Effector memory CD8-positive, alpha-beta T cell (primary cell): Measurements from ENCODE around the gene RNASEH2B.

Experiments
- ATAC-seq: fragments of 150-1000 bp; cut with Tn5 transposase; replicated peaks from 2 replicates; pipeline ENCODE4 v1.10.0; 2021; ENCODE audit warnings: mild to moderate bottlenecking, moderate library complexity
- DNase-seq, 3 experiments: peaks; one replicate each; pipeline ENCODE4 v3.0.0; 2021
- H3K27ac Mint-ChIP-seq, 2 donors: one replicate each; pipeline ENCODE4 v1.8.0; 2022; ENCODE audit warnings: mild to moderate bottlenecking in 2 of 2, mixed read lengths in 2 of 2, moderate library complexity in 2 of 2
- H3K27me3 Mint-ChIP-seq, 2 donors: one replicate each; pipeline ENCODE4 v1.8.0; 2022; ENCODE audit warnings: mixed read lengths in 2 of 2
- H3K36me3 Mint-ChIP-seq: one replicate; pipeline ENCODE4 v1.8.0; 2022; ENCODE audit warnings: mild to moderate bottlenecking, moderate library complexity, mixed read lengths; ENCODE audit not compliant: insufficient read depth
- H3K4me1 Mint-ChIP-seq, 2 donors: one replicate each; pipeline ENCODE4 v1.8.0; 2022; ENCODE audit warnings: low read depth in 2 of 2, mixed read lengths in 2 of 2
- H3K4me3 Mint-ChIP-seq, 2 donors: one replicate each; pipeline ENCODE4 v1.8.0; 2022; ENCODE audit warnings: mild to moderate bottlenecking in 2 of 2, mixed read lengths in 2 of 2, moderate library complexity in 2 of 2
- H3K9me3 Mint-ChIP-seq, 2 donors: one replicate each; pipeline ENCODE4 v1.8.0; 2022; ENCODE audit warnings: mixed read lengths in 2 of 2
- total RNA-seq, 9 experiments: gene quantifications; one replicate each; lab custom pipeline; 2026; lab: John Stamatoyannopoulos, UW

Gene RNASEH2B
- total RNA-seq: 62.0 to 156 (median 75.5) reads per million in 9 experiments

- DNase-seq: peak; percentile 50 to 63 (median 58)
- Mint-ChIP-seq H3K36me3 (peaks cover 14% of the 10 kb centered on the region), H3K27ac (peak within 1 kb of the TSS; percentile 96 to 99), H3K27me3 (no peaks in the 10 kb centered on the region), H3K9me3 (no peaks in the 10 kb centered on the region), H3K4me3 (peak within 1 kb of the TSS; percentile 90 to 93), H3K4me1 (peaks cover 20 to 27% of the 10 kb centered on the region in 2 donors)
- peak; percentile 73 for ATAC-seq
Measured at GRCh38 chr13:50909605-50910484, at the start of gene RNASEH2B. Gene RNASEH2B (plus strand): TSS chr13:50909791. CDS start chr13:50910077, 286 bp downstream.

- Mint-ChIP-seq H3K9me3 (peaks cover 0 to 5% of the 10 kb centered on the region in 2 donors), H3K27ac (no peak overlapping the region), H3K4me3 (no peak overlapping the region), H3K36me3 (no peaks in the 10 kb centered on the region), H3K27me3 (peaks cover 19 to 29% of the 10 kb centered on the region in 2 donors), H3K4me1 (no peaks in the 10 kb centered on the region)
- ATAC-seq: no peak
- no peak for DNase-seq
Measured at GRCh38 chr13:50864492-50864891, 45.1 kb upstream of the RNASEH2B start.

DNA sequence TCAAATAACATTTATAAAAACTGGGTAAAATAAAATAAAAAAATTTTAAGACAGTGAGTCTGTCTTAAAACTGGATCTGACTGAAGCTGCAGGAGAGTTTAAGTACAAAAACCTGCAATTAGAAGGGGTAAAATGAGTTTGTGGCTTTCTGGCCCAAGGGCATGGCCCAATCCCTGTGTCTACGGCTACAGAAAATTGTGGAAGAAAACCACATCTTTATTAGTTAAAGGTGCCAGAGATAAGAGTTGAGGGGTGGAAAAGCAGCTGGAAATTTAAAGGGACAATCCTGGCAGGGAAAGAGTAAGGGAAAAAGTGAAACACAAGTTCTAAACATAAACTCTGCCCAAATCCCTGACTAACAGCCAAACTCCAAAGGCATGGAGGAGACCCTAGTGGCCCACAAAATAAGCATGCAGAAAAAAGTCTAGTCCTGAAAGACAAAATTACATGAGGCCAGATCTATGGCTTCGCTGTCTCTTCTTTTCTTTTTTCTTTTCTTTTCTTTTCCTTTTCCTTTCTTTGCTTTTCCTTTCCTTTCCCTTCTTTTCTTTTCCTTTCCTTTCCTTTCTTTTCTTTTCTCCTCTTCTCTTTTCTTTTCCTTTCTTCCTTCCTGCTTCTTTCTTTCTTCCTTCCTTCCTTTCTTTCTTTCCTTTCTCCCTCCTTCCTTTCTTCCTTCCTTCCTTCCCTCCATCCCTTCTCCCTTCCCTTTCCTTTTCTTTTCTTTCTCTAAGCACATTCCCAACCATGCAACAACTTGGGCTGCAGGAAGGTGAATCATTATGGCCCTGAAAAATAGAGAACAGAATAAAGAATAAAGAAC is 42.6 kb upstream of the RNASEH2B start:
- H3K9me3 Mint-ChIP-seq: peaks cover 0 to 2% of the 10 kb centered on the region in 2 donors
- H3K4me1 Mint-ChIP-seq: no peaks in the 10 kb centered on the region
- H3K27me3 Mint-ChIP-seq: peaks cover 0 to 10% of the 10 kb centered on the region in 2 donors
- no peak overlapping the region for H3K4me3 Mint-ChIP-seq
- ATAC-seq (no peak), DNase-seq (no peak)
- H3K36me3 Mint-ChIP-seq: no peaks in the 10 kb centered on the region
- H3K27ac Mint-ChIP-seq: no peak overlapping the region

DNA sequence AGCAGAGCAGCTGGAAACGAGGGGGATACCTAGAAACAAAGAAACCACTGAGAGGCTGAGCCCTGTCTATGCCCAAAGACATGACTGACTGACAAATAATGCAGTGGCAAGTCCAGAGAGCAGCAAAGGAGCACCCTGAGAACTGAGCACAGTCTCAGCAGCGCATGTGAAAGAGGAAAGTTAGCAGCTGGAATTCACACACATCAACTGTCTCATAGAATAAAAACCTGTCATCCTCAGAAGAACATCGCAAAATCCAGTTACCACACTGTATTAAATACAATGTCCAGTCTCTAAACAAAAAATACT is 42.0 kb upstream of the RNASEH2B start:
- ATAC-seq (no peak), DNase-seq (no peak)
- Mint-ChIP-seq H3K36me3 (no peaks in the 10 kb centered on the region), H3K4me1 (no peaks in the 10 kb centered on the region), H3K4me3 (no peak overlapping the region), H3K9me3 (peaks cover 0 to 2% of the 10 kb centered on the region in 2 donors), H3K27ac (no peak overlapping the region), H3K27me3 (peaks cover 0 to 10% of the 10 kb centered on the region in 2 donors)

- ATAC-seq (no peak), DNase-seq (no peak)
- H3K27ac Mint-ChIP-seq: no peak overlapping the region
- no peaks in the 10 kb centered on the region for H3K9me3 Mint-ChIP-seq
- peaks cover 0 to 5% of the 10 kb centered on the region in 2 donors for H3K27me3 Mint-ChIP-seq
- no peaks in the 10 kb centered on the region for H3K36me3 Mint-ChIP-seq
- no peaks in the 10 kb centered on the region for H3K4me1 Mint-ChIP-seq
- H3K4me3 Mint-ChIP-seq: no peak overlapping the region
Measured at GRCh38 chr13:50871405-50871804, 38.2 kb upstream of the RNASEH2B start.

DNA sequence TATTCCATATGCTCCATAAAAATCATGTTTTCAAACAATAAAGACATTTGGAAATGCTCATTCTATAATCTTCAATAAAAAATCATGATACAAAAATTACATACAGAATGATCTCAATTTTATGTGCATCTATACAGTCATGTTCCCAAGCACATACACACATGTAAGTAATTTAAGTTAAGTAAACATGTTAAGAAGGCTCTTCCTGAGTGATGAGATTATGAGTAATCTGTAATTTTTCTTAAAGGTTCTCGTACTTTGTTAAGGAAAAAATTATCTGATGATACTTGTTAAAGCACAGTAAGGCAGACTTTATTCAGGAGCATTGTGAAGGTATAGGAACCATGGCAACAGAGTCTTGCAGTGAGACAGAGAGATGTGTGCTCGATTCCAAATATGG is 36.1 kb upstream of the RNASEH2B start:
- Mint-ChIP-seq H3K9me3 (no peaks in the 10 kb centered on the region), H3K27ac (no peak overlapping the region), H3K4me1 (no peaks in the 10 kb centered on the region), H3K27me3 (no peaks in the 10 kb centered on the region), H3K4me3 (no peak overlapping the region), H3K36me3 (no peaks in the 10 kb centered on the region)
- ATAC-seq: no peak
- DNase-seq: no peak

DNA sequence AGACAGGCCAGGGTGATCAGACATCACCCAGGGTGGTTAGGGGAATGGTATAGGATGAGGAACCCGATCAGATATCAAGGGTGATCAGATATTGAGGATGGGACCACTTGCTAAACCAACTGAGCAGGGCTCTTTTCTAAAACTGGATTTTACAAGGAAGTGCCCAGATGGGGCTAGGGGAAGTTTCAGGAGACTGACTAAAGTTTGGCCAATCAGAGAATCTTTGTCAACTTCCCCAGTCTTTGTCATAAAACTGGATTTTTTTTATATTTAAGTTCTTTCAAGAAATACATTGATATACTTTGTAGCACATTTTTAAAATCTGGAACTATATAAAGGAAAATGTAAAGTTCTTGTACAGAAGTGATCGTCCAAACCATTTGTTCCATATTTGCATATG is 35.6 kb upstream of the RNASEH2B start:
- ATAC-seq (no peak), DNase-seq (no peak)
- Mint-ChIP-seq H3K27ac (no peak overlapping the region), H3K36me3 (no peaks in the 10 kb centered on the region), H3K27me3 (no peaks in the 10 kb centered on the region), H3K4me3 (no peak overlapping the region), H3K4me1 (no peaks in the 10 kb centered on the region), H3K9me3 (no peaks in the 10 kb centered on the region)

GRCh38 chr13:50882816-50883435 is 26.7 kb upstream of the RNASEH2B start:
- Mint-ChIP-seq H3K9me3 (no peaks in the 10 kb centered on the region), H3K4me3 (no peak overlapping the region), H3K36me3 (no peaks in the 10 kb centered on the region), H3K4me1 (no peaks in the 10 kb centered on the region), H3K27me3 (no peaks in the 10 kb centered on the region), H3K27ac (no peak overlapping the region)
- no peak for ATAC-seq
- DNase-seq: no peak

GRCh38 chr13:50883728-50884127 is 25.9 kb upstream of the RNASEH2B start:
- Mint-ChIP-seq H3K36me3 (no peaks in the 10 kb centered on the region), H3K4me1 (no peaks in the 10 kb centered on the region)

GRCh38 chr13:50884265-50884664 is 25.3 kb upstream of the RNASEH2B start:
- no peak overlapping the region for H3K4me3 Mint-ChIP-seq
- H3K9me3 Mint-ChIP-seq: no peaks in the 10 kb centered on the region
- no peaks in the 10 kb centered on the region for H3K27me3 Mint-ChIP-seq
- no peak overlapping the region for H3K27ac Mint-ChIP-seq
- ATAC-seq (no peak), DNase-seq (no peak)
- no peaks in the 10 kb centered on the region for H3K4me1 Mint-ChIP-seq
- H3K36me3 Mint-ChIP-seq: no peaks in the 10 kb centered on the region

More at GRCh38 chr13:50883728-50884127, 25.9 kb upstream of the RNASEH2B start:
- no peaks in the 10 kb centered on the region for H3K27me3 Mint-ChIP-seq
- H3K4me3 Mint-ChIP-seq: no peak overlapping the region
- H3K27ac Mint-ChIP-seq: no peak overlapping the region
- no peak for DNase-seq
- no peak for ATAC-seq
- no peaks in the 10 kb centered on the region for H3K9me3 Mint-ChIP-seq

- H3K27ac Mint-ChIP-seq: no peak overlapping the region
- ATAC-seq (no peak), DNase-seq (no peak)
- peaks cover 5 to 10% of the 10 kb centered on the region in 2 donors for H3K4me1 Mint-ChIP-seq
- H3K4me3 Mint-ChIP-seq: no peak overlapping the region
- H3K9me3 Mint-ChIP-seq: no peaks in the 10 kb centered on the region
- H3K27me3 Mint-ChIP-seq: no peaks in the 10 kb centered on the region
- H3K36me3 Mint-ChIP-seq: no peaks in the 10 kb centered on the region
Measured at GRCh38 chr13:50887151-50887550, 22.4 kb upstream of the RNASEH2B start.

- Mint-ChIP-seq H3K4me1 (peaks cover 9 to 21% of the 10 kb centered on the region in 2 donors), H3K4me3 (no peak overlapping the region), H3K9me3 (no peaks in the 10 kb centered on the region), H3K27me3 (no peaks in the 10 kb centered on the region), H3K36me3 (no peaks in the 10 kb centered on the region), H3K27ac (no peak overlapping the region)
- no peak for DNase-seq
- ATAC-seq: no peak
Measured at GRCh38 chr13:50888362-50888761, 21.2 kb upstream of the RNASEH2B start.

- Mint-ChIP-seq H3K27me3 (no peaks in the 10 kb centered on the region), H3K4me3 (no peak overlapping the region), H3K9me3 (no peaks in the 10 kb centered on the region), H3K27ac (no peak overlapping the region), H3K4me1 (peaks cover 17 to 29% of the 10 kb centered on the region in 2 donors), H3K36me3 (no peaks in the 10 kb centered on the region)
- ATAC-seq: no peak
- DNase-seq: no peak
Measured at GRCh38 chr13:50889317-50889716, 20.3 kb upstream of the RNASEH2B start.
